Panc1 (cell line): ENCODE data around the gene SYT5. TPM values are rescaled to one million over a fixed set of nuclear protein-coding genes. Genes with fewer than 3 reads are reported as not detected.

Source experiments
- ATAC-seq: fragments of 200-7000 bp; cut with Tn5 transposase; 2 replicates; pipeline ENCODE4 v1.9.1; 2020; ENCODE audit warnings: mild to moderate bottlenecking, moderate library complexity
- BruUV-seq: library from RNA; stranded (reverse); fragments of 400-500 nt; replicated peaks from 2 replicates; lab custom pipeline; 2021; lab: Mats Ljungman, UMichigan
- CTCF ChIA-PET: fragments of 300-600 bp; sonication (Branson Sonifier 250); formaldehyde crosslinking; loops from one replicate; lab custom pipeline; 2022; ENCODE audit warnings: antibody characterized with exemption; lab: Charles Lee
- POLR2A ChIA-PET: fragments of 300-600 bp; sonication (Branson Sonifier 250); formaldehyde crosslinking; loops from one replicate; lab custom pipeline; 2022; ENCODE audit warnings: antibody characterized with exemption; lab: Charles Lee
- DNase-seq: peaks from one replicate; pipeline ENCODE4 v3.0.0-alpha.2; 2010; ENCODE audit warnings: low read depth, low spot score
- H3K27ac ChIP-seq: 2 replicates; pipeline ENCODE4 v1.5.1; 2011; ENCODE audit warnings: mild to moderate bottlenecking, low read length, inconsistent platforms
- H3K27me3 ChIP-seq: fragments of 200-500 bp; sonication (Bioruptor generic); 2 replicates; pipeline ENCODE4 v1.6.0; 2014; ENCODE audit warnings: low read length, inconsistent platforms; ENCODE audit not compliant: control insufficient read depth, insufficient read depth
- H3K36me3 ChIP-seq: fragments of 200-500 bp; sonication (Bioruptor generic); 2 replicates; pipeline ENCODE4 v1.5.1; 2014; ENCODE audit warnings: inconsistent platforms, mild to moderate bottlenecking, low read length, moderate library complexity; ENCODE audit not compliant: control insufficient read depth, insufficient read depth
- H3K4me1 ChIP-seq: 2 replicates; pipeline ENCODE4 v1.5.1; 2011; ENCODE audit warnings: inconsistent platforms, mild to moderate bottlenecking, low read length, moderate library complexity; ENCODE audit not compliant: control insufficient read depth, insufficient read depth
- H3K4me3 ChIP-seq, 2 experiments: 2 replicates each; pipeline ENCODE4 v1.5.1; 2011 to 2012; ENCODE audit warnings: low read depth in 2 of 2, low read length in 2 of 2, mild to moderate bottlenecking in 2 of 2, inconsistent platforms in 1 of 2, moderate library complexity in 1 of 2
- H3K9me3 ChIP-seq: fragments of 200-500 bp; sonication (Bioruptor generic); 2 replicates; pipeline ENCODE4 v1.5.1; 2014; ENCODE audit warnings: low read depth, mild to moderate bottlenecking, inconsistent platforms, low read length, moderate library complexity; ENCODE audit not compliant: control insufficient read depth, insufficient read depth
- POLR2AphosphoS5 ChIP-seq: IDR thresholded peaks from 2 replicates; pipeline ENCODE4 v1.6.1; 2012; ENCODE audit warnings: mild to moderate bottlenecking, low read depth, low read length, moderate library complexity
- SIN3A ChIP-seq: IDR thresholded peaks from 2 replicates; pipeline ENCODE4 v1.6.1; 2012; ENCODE audit warnings: low read depth, mild to moderate bottlenecking, low read length, moderate library complexity, borderline replicate concordance; ENCODE audit not compliant: insufficient read depth
- TCF7L2 ChIP-seq: IDR thresholded peaks from 2 replicates; pipeline ENCODE4 v1.6.1; 2011; ENCODE audit warnings: mild to moderate bottlenecking, low read depth, low read length, inconsistent platforms
- in situ Hi-C: cut with HindIII; loops from 2 replicates; pipeline ENCODE4 v1.10.0; 2016; ENCODE audit warnings: low sequenced_read_pairs, low pct_unique_long_range_greater_than_20kb
- intact Hi-C: fragments of 100-400 bp; cut with micrococcal nuclease; formaldehyde crosslinking; loops from one replicate; pipeline ENCODE4 v1.10.0; 2022; ENCODE audit not compliant: unreplicated experiment
- total RNA-seq: library from RNA; stranded (reverse); gene quantifications from one replicate; pipeline ENCODE4 v1.2.1, GENCODE V29; 2021; ENCODE audit not compliant: unreplicated experiment
- TF ChIP-seq, protein P1 (sequence below), 2 experiments: IDR thresholded peaks; 2 replicates each; pipeline ENCODE4 v1.6.1; 2011 to 2012; ENCODE audit warnings: low read depth in 2 of 2, control low read depth in 1 of 2, low read length in 1 of 2, mild to moderate bottlenecking in 1 of 2, moderate library complexity in 1 of 2; ENCODE audit not compliant: insufficient read depth in 1 of 2
- TF ChIP-seq, protein P2 (sequence below): fragments of 450-650 bp; IDR thresholded peaks from 2 replicates; pipeline ENCODE4 v1.5.1; 2017; ENCODE audit warnings: mild to moderate bottlenecking

Gene SYT5
- total RNA-seq, 1 experiment from 2014 or later: 3.2 TPM

DNA sequence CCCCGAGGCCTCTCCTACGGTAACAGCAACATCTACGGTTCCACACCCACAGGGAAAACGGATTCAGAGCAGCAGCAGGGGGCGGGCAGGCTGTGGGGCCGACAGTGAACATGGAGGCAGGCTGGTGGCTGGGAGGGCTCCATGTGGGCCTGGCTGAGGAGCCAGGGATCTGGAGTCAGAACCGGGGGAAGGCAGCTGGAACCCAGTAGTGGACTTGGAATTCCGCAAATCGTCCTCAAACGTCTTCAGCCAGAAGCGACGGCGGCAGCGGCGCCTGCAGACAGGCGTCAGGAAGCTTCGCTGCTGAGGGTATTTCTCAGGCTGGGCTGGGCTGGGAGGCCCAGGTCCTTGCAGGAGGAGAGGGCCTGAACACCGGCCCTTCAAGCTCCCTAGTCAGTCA lies 46.7 kb upstream of the SYT5 start:
- BruUV-seq: no TSS peak
- in situ Hi-C loops: no loop called here
- Histone ChIP-seq H3K4me1 (peaks cover 17% of the 10 kb centered on the region; the same call in 1 of the 2 replicates), H3K9me3 (no peaks in the 10 kb centered on the region), H3K36me3 (peaks cover 10% of the 10 kb centered on the region; the same call in 1 of the 2 replicates), H3K27me3 (no peaks in the 10 kb centered on the region), H3K27ac (no peak overlapping the region), H3K4me3 (no peak overlapping the region)
- TF ChIP-seq SIN3A (no peak), TCF7L2 (no peak), POLR2AphosphoS5 (no peak)
- TF ChIP-seq, protein P1, sequence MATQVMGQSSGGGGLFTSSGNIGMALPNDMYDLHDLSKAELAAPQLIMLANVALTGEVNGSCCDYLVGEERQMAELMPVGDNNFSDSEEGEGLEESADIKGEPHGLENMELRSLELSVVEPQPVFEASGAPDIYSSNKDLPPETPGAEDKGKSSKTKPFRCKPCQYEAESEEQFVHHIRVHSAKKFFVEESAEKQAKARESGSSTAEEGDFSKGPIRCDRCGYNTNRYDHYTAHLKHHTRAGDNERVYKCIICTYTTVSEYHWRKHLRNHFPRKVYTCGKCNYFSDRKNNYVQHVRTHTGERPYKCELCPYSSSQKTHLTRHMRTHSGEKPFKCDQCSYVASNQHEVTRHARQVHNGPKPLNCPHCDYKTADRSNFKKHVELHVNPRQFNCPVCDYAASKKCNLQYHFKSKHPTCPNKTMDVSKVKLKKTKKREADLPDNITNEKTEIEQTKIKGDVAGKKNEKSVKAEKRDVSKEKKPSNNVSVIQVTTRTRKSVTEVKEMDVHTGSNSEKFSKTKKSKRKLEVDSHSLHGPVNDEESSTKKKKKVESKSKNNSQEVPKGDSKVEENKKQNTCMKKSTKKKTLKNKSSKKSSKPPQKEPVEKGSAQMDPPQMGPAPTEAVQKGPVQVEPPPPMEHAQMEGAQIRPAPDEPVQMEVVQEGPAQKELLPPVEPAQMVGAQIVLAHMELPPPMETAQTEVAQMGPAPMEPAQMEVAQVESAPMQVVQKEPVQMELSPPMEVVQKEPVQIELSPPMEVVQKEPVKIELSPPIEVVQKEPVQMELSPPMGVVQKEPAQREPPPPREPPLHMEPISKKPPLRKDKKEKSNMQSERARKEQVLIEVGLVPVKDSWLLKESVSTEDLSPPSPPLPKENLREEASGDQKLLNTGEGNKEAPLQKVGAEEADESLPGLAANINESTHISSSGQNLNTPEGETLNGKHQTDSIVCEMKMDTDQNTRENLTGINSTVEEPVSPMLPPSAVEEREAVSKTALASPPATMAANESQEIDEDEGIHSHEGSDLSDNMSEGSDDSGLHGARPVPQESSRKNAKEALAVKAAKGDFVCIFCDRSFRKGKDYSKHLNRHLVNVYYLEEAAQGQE (IDR thresholded peaks at IDR 0.05; ENCODE audit: insufficient read depth in 1 of 2, low read depth in 2 of 2, low read length in 1 of 2): no peak
- TF ChIP-seq, protein P2, sequence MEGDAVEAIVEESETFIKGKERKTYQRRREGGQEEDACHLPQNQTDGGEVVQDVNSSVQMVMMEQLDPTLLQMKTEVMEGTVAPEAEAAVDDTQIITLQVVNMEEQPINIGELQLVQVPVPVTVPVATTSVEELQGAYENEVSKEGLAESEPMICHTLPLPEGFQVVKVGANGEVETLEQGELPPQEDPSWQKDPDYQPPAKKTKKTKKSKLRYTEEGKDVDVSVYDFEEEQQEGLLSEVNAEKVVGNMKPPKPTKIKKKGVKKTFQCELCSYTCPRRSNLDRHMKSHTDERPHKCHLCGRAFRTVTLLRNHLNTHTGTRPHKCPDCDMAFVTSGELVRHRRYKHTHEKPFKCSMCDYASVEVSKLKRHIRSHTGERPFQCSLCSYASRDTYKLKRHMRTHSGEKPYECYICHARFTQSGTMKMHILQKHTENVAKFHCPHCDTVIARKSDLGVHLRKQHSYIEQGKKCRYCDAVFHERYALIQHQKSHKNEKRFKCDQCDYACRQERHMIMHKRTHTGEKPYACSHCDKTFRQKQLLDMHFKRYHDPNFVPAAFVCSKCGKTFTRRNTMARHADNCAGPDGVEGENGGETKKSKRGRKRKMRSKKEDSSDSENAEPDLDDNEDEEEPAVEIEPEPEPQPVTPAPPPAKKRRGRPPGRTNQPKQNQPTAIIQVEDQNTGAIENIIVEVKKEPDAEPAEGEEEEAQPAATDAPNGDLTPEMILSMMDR: no peak
- DNase-seq: no peak
- ChIA-PET CTCF (no interaction called here), POLR2A (no interaction called here)
- intact Hi-C loops: no loop called here
- no peak for ATAC-seq

DNA sequence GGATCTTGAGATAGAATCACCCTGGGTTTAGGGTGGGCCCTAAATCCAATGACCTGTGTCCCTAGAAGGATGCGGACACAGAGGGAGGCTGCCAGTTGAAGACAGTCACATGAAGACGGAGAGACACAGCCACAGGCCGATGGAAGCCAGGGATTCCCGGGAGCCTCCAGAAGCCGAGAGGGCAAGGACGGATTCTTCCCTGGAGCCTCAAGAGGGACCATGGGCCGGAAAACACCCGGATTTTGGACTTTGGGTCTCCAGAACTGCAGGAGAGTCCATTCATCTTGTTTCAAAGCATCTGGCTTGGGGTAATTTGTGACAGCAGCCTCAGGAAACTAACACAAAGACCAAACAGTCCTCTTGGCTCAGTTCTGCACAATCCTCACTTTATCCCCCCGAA lies 46.2 kb upstream of the SYT5 start:
- TF ChIP-seq, protein P1 (IDR thresholded peaks at IDR 0.05; ENCODE audit: insufficient read depth in 1 of 2, low read depth in 2 of 2, low read length in 1 of 2): no peak
- no peak for TF ChIP-seq TCF7L2
- TF ChIP-seq, protein P2: no peak
- TF ChIP-seq POLR2AphosphoS5: no peak
- Histone ChIP-seq H3K4me1 (peaks cover 17% of the 10 kb centered on the region; the same call in 1 of the 2 replicates), H3K9me3 (no peaks in the 10 kb centered on the region), H3K4me3 (no peak overlapping the region), H3K27me3 (no peaks in the 10 kb centered on the region), H3K27ac (no peak overlapping the region), H3K36me3 (peaks cover 9% of the 10 kb centered on the region; the same call in 1 of the 2 replicates)
- ChIA-PET CTCF (no interaction called here), POLR2A (no interaction called here)
- DNase-seq: no peak
- intact Hi-C loops (no loop called here), in situ Hi-C loops (no loop called here)
- no TSS peak for BruUV-seq
- no peak for ATAC-seq
